GM18502 (cell line): ENCODE data around the gene CNTNAP3B.
"Not testable (repeated sequence)": the region's sequence is repeated elsewhere in the genome, so short reads cannot be mapped to it uniquely, and the experiment has no call there.

ENCODE experiments used
- ATAC-seq: cut with Tn5 transposase; IDR thresholded peaks from one replicate; pipeline ENCODE4 v1.9.1; 2021; ENCODE audit warnings: mild to moderate bottlenecking; ENCODE audit not compliant: unreplicated experiment, poor library complexity

Gene CNTNAP3B

DNA sequence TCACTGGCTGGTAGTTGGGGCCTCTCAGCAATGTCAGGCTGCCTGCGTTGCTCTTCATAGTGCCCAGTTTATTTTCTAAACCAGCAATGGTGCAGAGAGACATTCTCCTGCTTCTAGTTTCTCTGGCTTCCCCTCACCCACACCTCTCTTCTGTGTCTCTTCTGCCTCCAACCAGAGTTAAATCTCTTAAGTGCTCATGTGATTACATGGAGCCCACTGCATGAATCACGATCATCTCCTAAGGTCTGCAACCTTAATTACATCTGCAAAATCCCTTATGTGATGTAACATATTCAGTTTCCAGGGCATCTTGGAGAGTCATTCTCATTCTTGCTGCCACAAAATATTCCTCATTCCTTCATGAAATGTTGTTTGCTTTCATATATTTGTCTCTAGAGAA lies 149.0 kb downstream of the CNTNAP3B start:
- ATAC-seq, result not testable (repeated sequence)

DNA sequence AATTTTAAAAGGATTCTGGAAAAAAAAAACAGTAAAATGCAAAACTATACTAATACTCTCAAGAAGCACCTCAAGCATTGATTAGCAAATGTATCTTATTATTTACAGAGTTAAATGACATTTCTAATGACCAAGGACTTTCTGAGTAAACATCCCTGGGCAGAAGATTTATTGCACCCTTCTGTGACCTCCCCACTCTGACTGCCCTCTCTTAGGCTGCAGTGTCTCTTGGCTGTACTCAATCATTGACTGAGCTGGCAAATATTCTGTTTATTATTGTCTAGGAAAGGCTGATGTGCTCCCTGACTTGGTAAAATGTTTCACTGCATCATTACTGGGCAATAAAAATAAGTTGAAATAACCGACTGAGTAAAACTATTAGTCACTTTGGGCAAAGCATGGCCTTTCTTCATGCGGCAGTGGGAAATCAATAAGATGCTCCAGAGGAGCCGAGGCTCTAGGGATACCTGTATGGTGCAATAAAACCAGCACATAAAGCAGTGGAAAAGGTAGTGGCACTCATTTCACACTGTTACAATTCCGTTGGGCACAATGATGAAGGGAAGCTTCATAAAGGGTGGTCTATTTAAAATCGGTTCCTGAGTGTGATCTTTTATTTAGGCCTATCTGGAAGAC lies 151.1 kb downstream of the CNTNAP3B start:
- not testable (repeated sequence) for ATAC-seq

GRCh38 chr9:41974906-41975305 lies 154.3 kb downstream of the CNTNAP3B start:
- ATAC-seq, result not testable (repeated sequence)

GRCh38 chr9:41953007-41953406 lies 176.2 kb downstream of the CNTNAP3B start:
- ATAC-seq, result not testable (repeated sequence)

- ATAC-seq, result not testable (repeated sequence)
Observed at GRCh38 chr9:41941738-41942137, 187.5 kb downstream of the CNTNAP3B start.

- not testable (repeated sequence) for ATAC-seq
Observed at GRCh38 chr9:41938143-41938542, 191.1 kb downstream of the CNTNAP3B start.

GRCh38 chr9:41935727-41936126 lies 193.5 kb downstream of the CNTNAP3B start:
- ATAC-seq, result not testable (repeated sequence)

DNA sequence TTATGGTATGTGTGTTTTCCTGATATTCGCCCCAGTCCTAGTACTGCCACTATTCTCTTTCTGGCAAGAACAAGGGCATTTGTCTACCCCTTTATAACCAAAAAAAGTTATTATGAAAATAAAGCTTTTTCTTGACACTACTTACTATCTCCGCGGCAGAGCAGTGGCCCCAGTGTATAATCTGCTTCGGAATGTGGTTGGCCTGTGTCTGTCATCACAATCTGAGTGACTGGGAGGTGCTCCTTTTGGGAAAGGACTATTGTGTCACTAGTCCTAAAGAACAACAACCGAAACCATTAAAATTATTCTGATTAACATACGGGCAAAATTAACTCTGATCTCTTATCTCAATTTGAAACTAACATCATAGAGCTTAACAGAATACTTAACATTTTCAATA lies 200.1 kb downstream of the CNTNAP3B start:
- not testable (repeated sequence) for ATAC-seq

DNA sequence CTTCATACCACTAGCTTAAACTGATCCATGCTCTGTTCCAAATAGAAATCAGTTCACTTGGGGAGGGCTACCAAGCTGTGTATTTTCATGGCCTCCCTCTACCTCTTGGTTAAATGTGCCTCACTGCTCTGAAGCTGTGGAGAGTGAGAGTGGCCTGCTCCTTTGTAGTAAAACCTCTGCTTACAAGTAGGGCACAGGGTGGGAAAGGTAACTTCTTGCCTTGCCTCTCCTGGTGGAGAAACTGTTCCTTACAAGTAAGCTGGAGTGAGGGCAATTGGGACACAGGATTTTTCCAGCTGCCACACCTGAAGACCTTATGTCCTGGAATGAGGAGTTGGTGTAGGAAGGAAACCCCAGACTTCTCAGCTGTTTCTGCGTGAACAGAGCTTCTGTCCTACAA lies 211.9 kb downstream of the CNTNAP3B start:
- ATAC-seq, result not testable (repeated sequence)

DNA sequence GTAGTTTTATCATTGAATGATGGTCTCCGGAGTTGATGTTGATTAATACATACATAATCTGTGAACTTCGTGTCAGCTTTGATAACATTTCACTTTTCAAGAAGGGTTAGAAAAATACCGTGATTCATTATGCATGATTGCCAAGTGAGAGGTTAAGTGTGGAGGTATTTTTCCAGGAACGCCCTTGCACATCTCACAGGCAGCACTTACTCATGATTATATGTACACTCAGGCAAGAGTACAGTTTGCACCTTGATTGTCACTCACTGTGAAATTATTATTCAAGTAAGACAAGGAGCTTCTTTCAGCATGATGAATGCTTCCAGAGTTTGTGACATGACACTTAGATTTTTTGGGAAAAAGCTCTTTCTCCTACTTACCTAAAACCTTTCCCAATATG lies 223.7 kb downstream of the CNTNAP3B start:
- ATAC-seq, result not testable (repeated sequence)

- not testable (repeated sequence) for ATAC-seq
Observed at GRCh38 chr9:41902762-41903161, 226.5 kb downstream of the CNTNAP3B start.

DNA sequence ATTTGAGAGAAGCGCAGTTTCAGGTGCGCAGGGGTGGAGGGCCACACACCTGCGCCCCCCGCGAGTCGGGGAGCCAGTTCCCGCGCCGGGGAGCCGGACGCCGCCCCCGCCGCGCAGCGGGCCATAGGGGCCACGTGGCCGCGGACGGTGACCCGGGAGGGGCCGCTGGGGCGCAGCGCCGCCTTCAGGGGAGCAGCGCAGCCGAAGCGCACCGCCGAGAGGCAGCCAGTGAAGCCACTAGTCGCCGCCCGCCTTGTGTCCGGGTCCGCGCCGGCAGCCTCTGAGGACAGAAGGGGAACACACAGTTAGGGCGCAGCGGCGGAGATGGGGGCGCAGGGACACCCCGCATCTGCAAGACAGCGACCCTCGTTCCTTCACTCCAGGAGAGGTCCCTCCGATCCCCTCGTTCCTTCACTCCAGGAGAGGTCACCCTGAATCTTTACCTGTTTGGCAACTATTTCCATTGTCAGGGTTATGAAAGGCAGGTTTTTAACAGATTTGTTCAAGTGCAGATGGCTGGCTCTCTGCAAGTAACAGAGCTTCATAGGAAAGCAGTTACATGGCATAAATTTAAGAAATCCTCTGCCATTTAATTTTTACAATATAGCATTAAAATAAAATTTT lies 230.4 kb downstream of the CNTNAP3B start:
- not testable (repeated sequence) for ATAC-seq

DNA sequence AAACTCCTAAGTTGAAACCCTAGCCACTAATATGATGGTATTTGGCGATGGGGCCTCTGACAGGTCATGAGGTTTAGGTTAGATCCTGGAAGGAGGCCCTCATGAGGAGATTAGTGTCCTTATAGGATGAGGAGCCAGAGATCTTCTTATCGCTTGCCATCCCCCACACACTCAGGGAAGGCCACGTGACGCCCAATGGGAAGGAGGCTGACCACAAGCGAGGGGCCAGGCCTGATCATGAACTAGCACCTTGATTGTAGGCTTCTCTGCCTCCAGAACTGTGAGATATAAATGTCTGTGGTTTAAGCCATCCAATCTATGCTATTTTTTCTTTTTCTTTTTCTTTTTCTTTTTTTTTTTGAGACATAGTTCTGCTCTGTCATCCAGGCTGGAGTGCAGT lies 254.7 kb downstream of the CNTNAP3B start:
- ATAC-seq, result not testable (repeated sequence)

DNA sequence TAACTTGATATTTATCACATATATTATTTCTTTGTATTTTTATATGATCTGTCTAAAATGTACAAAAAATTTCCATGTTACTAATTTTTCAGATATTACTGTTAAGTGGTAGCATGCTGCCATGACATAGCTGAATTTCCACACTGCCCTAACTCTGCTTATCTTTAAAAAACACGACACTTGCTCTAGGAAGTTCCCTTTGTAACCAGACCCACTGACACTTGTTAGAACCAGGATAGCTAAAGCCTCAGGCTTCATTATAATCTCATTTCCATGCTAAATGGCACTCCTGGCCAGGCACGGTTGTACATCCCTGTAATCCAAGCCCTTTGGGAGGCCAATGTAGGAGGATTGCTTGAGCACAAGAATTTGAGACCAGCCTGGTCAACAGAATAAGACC lies 273.8 kb downstream of the CNTNAP3B start:
- ATAC-seq, result not testable (repeated sequence)

GRCh38 chr9:41851848-41852740 lies 277.1 kb downstream of the CNTNAP3B start:
- not testable (repeated sequence) for ATAC-seq

DNA sequence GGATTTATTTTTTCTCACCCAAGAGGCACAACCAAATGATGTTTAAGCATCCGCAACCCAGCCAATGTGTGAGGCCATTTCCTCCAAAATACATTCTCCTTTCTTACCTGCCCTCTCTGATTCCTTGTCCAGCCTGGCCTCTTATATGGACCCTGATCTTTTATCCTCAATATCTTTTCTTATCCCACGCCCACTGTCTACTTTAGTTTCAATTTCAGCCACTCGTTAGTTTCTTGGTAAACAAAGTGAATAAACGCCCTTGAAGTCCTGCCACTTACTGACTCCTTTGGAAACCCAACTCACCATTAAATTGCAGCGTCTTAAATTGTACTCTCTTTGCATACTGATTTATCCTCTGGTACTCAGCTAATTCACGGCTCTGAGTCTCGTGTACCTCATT lies 281.4 kb downstream of the CNTNAP3B start:
- ATAC-seq, result not testable (repeated sequence)
